NCI-H1436 treated with DMSO at 0.1 percent for 48 hours (cell line): ENCODE results near the gene LTBP3.
"Not testable (repeated sequence)": the region's sequence is repeated elsewhere in the genome, so short reads cannot be mapped to it uniquely, and the experiment has no call there.

ENCODE experiments used
- DNase-seq: peaks from one replicate; lab custom pipeline; 2025; lab: John Stamatoyannopoulos, UW

Gene LTBP3

GRCh38 chr11:65536412-65537295, 21.5 kb downstream of the LTBP3 start:
- DNase-seq, result no peak

- DNase-seq, result no peak
Observed at GRCh38 chr11:65535102-65535501, 23.1 kb downstream of the LTBP3 start.

- DNase-seq, result no peak
Observed at GRCh38 chr11:65532388-65533064, 25.6 kb downstream of the LTBP3 start.

- DNase-seq, result no peak
Observed at GRCh38 chr11:65530157-65530496, 28.0 kb downstream of the LTBP3 start.

- no peak for DNase-seq
Observed at GRCh38 chr11:65529475-65530156, 28.5 kb downstream of the LTBP3 start.

- no peak for DNase-seq
Observed at GRCh38 chr11:65528819-65529350, 29.3 kb downstream of the LTBP3 start.

GRCh38 chr11:65526744-65527143, 31.4 kb downstream of the LTBP3 start:
- DNase-seq, result no peak

GRCh38 chr11:65525546-65526480, 32.3 kb downstream of the LTBP3 start:
- no peak for DNase-seq

- DNase-seq, result no peak
Observed at GRCh38 chr11:65524741-65525545, 33.2 kb downstream of the LTBP3 start, which contains the start of gene SCYL1. Gene SCYL1 (plus strand): TSS chr11:65525083. CDS start chr11:65525154, 71 bp downstream.

GRCh38 chr11:65524014-65524740, 34.0 kb downstream of the LTBP3 start:
- no peak for DNase-seq

- not testable (repeated sequence) for DNase-seq
Observed at GRCh38 chr11:65523631-65523968, 34.6 kb downstream of the LTBP3 start.

- DNase-seq, result not testable (repeated sequence)
Observed at GRCh38 chr11:65522718-65523630, 35.2 kb downstream of the LTBP3 start.

GRCh38 chr11:65521777-65522521, 36.2 kb downstream of the LTBP3 start:
- DNase-seq, result not testable (repeated sequence)

GRCh38 chr11:65518941-65519549, 39.1 kb downstream of the LTBP3 start:
- not testable (repeated sequence) for DNase-seq

GRCh38 chr11:65516135-65516968, 41.8 kb downstream of the LTBP3 start:
- DNase-seq, result no peak

- not testable (repeated sequence) for DNase-seq
Observed at GRCh38 chr11:65512311-65512710, 45.8 kb downstream of the LTBP3 start.
